ENCODE results near the gene PSMG3. TPM values are rescaled to one million over a fixed set of nuclear protein-coding genes. Genes with fewer than 3 reads are reported as not detected.

Gene PSMG3
- total and polyA plus RNA-seq, 2 of the 8 experiments (the other 6 are each of a cell fraction or from before 2014, with no cell fraction given) = 30.2 to 62.0 TPM

- no peak overlapping the region for H3K18ac ChIP-seq (ENCODE audit: extremely low read depth, low read length)
- no peak overlapping the region for H2BK5ac ChIP-seq (ENCODE audit: low read depth, low read length)
- H4K91ac ChIP-seq (replicated peaks; ENCODE audit: insufficient read length, low read length) = no peak overlapping the region
- no peaks in the 10 kb centered on the region for H3K4me1 ChIP-seq (replicated peaks in 1 of 4; ENCODE audit: control insufficient read depth in 3 of 4, insufficient read depth in 4 of 4, low read length in 3 of 4)
- H3K27me3 ChIP-seq (replicated peaks in 1 of 4; ENCODE audit: control insufficient read depth in 3 of 4, extremely low read depth in 1 of 4, insufficient read depth in 3 of 4, low read length in 3 of 4) = no peaks in the 10 kb centered on the region
- H3K4me2 ChIP-seq (ENCODE audit: insufficient read depth in 1 of 2, low read depth in 2 of 2, low read length in 2 of 2) = no peak overlapping the region
- H2BK20ac ChIP-seq (ENCODE audit: low read length) = no peak overlapping the region
- no peaks in the 10 kb centered on the region for H3K36me3 ChIP-seq (ENCODE audit: control insufficient read depth in 2 of 4, insufficient read depth in 4 of 4, low read length in 3 of 4)
- H2AFZ ChIP-seq (ENCODE audit: low read length) = no peak overlapping the region
- H4K5ac ChIP-seq (ENCODE audit: insufficient read length, low read depth, low read length) = no peak overlapping the region
- 88% methylated on average over 37 of the region's 39 CpGs; no CpG with 5 or more reads in 1 of the 2 experiments for WGBS, 2 experiments (ENCODE audit: extremely low coverage in 1 of 2, insufficient coverage in 1 of 2, insufficient read length in 1 of 2, insufficient replicate concordance in 2 of 2, low coverage in 1 of 2, low lambda C conversion rate in 2 of 2, missing lambda C conversion rate in 1 of 2)
- no peaks in the 10 kb centered on the region for H3K9me3 ChIP-seq (ENCODE audit: insufficient read depth in 2 of 2, low read depth in 1 of 2, low read length in 1 of 2)
- ChIA-PET CTCF (ENCODE audit: partially characterized antibody) (interaction anchor here (0.8 to 1.4 kb wide), 4 partner anchors 11 to 164 kb away, joined by 3 to 4 read pairs (median 3); no protein-coding TSS in a partner anchor), POLR2A (ENCODE audit: partially characterized antibody) (interaction anchor here (0.6 kb wide), 1 partner anchor 18 kb away, joined by 3 read pairs; no protein-coding TSS in a partner anchor)
- H4K20me1 ChIP-seq (replicated peaks in 1 of 2; ENCODE audit: control insufficient read depth in 1 of 2, insufficient read depth in 2 of 2, low read length in 2 of 2) = peaks cover 0 to 4% of the 10 kb centered on the region in 2 experiments
- no peaks in the 10 kb centered on the region for H3K79me2 ChIP-seq (ENCODE audit: control insufficient read depth in 1 of 2, insufficient read depth in 2 of 2, low read length in 2 of 2)
- no peak overlapping the region for H3K23ac ChIP-seq (ENCODE audit: insufficient read length)
- no peak overlapping the region for H2BK15ac ChIP-seq (ENCODE audit: low read length)
- H3K23me2 ChIP-seq (ENCODE audit: low read depth, low read length) = peaks cover 15% of the 10 kb centered on the region; the same call in 1 of the 2 replicates
- no peak overlapping the region for H3K14ac ChIP-seq (ENCODE audit: insufficient read length)
- H3K9ac ChIP-seq (replicated peaks in 1 of 4; ENCODE audit: extremely low read depth in 1 of 4, low read depth in 3 of 4, low read length in 3 of 4) = no peak overlapping the region
- no peak overlapping the region for H3K4ac ChIP-seq (replicated peaks; ENCODE audit: insufficient read length, low read depth, low read length)
- H4K8ac ChIP-seq (ENCODE audit: extremely low read depth, insufficient read depth, low read length) = no peak overlapping the region; the same call in 1 of the 2 replicates
- H3K56ac ChIP-seq (replicated peaks; ENCODE audit: insufficient read length, low read depth, low read length) = no peak overlapping the region
- no peak overlapping the region for H3K4me3 ChIP-seq (ENCODE audit: extremely low read depth in 1 of 4, insufficient read depth in 2 of 4, low read depth in 3 of 4, low read length in 4 of 4)
- no peak overlapping the region for H2BK120ac ChIP-seq (replicated peaks; ENCODE audit: low read depth, low read length)
- no peak for TF ChIP-seq SIN3A (conservative IDR thresholded peaks at IDR 0.05 in 1 of 2, IDR thresholded peaks at IDR 0.05 in 1 of 2; ENCODE audit: low read depth in 1 of 2, low read length in 2 of 2)
- TF ChIP-seq KDM5A (IDR thresholded peaks at IDR 0.05; ENCODE audit: low read length) = no peak
- no peak for TF ChIP-seq MAX (IDR thresholded peaks at IDR 0.05)
- no peak for TF ChIP-seq ASH2L (IDR thresholded peaks at IDR 0.05; ENCODE audit: low read length)
- TF ChIP-seq JUN (IDR thresholded peaks at IDR 0.05; ENCODE audit: low read depth, low read length) = no peak
- TF ChIP-seq SRF (IDR thresholded peaks at IDR 0.05; ENCODE audit: low read depth, low read length) = no peak
- no peak for TF ChIP-seq SP2 (IDR thresholded peaks at IDR 0.05; ENCODE audit: low read length)
- no peak for TF ChIP-seq SP4 (IDR thresholded peaks at IDR 0.05; ENCODE audit: low read length)
- no peak for TF ChIP-seq TCF12 (IDR thresholded peaks at IDR 0.05; ENCODE audit: low read depth, low read length)
- no peak for TF ChIP-seq CBX5 (IDR thresholded peaks at IDR 0.05; ENCODE audit: low read depth, low read length)
- H3K27ac ChIP-seq (ENCODE audit: low read depth, low read length) = no peak overlapping the region
- H2AK5ac ChIP-seq (ENCODE audit: low read depth, low read length) = no peak overlapping the region
- no peak for FAIRE-seq
- no peak overlapping the region for H2BK12ac ChIP-seq (ENCODE audit: low read depth, low read length)
- DNase-seq (ENCODE audit: low read depth in 1 of 2, low spot score in 2 of 2) = no peak
- H3K79me1 ChIP-seq (ENCODE audit: low read depth, low read length) = no peaks in the 10 kb centered on the region
Observed at GRCh38 chr7:1596181-1597043, 26.6 kb upstream of the PSMG3 start.
